HG03159 (cell line): ENCODE data around the gene TIMP4.

Source experiments
- ATAC-seq: cut with Tn5 transposase; IDR thresholded peaks from one replicate; pipeline ENCODE4 v1.9.1; 2021; ENCODE audit warnings: mild to moderate bottlenecking, moderate library complexity; ENCODE audit not compliant: unreplicated experiment

TIMP4 gene

DNA sequence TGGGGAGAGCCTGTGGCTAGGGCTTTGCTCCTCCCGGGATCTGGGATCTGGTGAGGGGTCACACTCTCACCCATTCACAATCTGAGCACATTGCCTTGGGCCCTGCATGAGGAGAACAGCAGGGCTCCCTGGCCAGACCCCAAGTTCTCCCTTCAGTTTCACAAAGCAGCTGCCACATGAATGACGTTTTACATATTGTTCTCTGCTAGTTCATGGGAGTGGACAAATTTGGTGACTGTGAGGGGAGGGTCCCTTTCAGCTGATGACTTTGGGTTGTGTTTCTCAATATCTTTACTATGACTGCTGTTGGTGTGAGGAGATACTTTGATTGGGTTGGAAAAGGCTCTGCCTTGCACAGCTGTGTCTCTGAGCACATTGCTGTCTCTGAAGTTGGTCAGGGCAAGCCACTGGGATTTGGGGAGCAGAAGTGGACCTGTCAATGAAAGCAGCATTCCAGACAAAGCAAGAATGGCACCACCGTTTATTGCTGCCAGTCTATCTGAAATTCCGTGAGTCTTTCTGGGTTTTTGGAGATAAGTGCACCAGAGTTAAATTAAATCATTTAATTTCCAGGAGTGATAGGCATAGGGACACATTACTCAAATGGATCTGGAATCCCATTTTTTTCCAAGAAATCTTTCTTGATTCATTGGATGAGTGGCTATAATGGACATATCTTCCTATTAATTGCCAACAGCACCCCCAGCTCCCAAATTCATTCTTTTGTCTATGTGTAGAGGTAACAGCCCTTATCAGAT lies 10.3 kb downstream of the TIMP4 start:
- ATAC-seq = no peak

DNA sequence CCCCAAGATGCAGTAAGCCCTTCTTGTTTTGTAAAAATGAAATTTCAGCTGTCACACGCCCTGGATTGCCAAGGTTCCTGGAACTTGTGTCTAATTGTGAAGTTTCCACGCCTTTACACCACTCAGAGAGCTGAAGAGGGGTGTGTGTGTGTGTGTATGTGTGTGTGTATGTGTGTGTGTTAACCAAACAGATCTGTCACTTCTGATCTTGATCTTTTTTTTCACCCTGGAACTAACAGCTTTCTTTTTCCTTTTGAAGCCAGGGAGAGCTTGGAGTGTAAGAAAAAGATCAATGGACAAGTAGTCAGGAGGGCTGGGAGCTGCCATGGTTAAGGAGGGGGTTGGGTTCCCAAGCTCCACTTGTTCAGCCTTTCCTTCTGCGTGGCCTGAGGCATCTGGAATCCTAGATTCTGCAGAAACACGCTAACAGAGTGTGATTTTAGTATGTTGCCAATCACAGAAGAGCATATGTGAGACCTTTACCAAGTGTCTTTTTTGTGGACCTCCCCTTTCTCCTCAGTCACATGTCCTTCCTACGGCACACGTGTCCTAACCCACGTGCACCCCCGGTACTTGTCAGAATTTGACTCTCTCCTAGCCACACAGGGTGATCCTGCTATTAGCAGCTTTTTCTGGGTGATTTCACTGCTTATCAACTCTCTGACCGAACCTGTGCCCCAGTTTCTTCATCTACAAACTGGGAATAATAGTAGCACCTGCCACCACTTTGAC lies 11.5 kb downstream of the TIMP4 start:
- ATAC-seq = no peak

GRCh38 chr3:12143949-12144504 lies 14.7 kb downstream of the TIMP4 start:
- no peak for ATAC-seq

DNA sequence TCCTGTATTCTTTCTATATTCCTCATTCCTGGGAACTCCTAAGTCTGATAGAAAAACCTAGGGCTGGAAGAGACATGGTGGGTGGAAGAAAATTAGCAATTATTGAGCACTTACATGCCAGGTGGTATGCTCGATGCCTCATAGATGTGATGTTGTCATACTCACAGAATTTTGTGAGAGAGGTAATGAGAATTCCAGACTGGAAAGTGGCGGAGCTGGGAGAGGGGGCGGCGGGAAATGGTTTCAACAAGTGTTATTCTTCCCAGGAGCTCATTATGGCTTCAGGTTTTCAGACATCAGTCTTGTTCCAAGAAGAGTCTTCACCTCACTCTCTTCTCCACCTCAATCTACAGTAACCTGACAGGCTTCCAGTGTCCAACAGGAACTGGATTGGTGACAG lies 16.2 kb downstream of the TIMP4 start:
- no peak for ATAC-seq

DNA sequence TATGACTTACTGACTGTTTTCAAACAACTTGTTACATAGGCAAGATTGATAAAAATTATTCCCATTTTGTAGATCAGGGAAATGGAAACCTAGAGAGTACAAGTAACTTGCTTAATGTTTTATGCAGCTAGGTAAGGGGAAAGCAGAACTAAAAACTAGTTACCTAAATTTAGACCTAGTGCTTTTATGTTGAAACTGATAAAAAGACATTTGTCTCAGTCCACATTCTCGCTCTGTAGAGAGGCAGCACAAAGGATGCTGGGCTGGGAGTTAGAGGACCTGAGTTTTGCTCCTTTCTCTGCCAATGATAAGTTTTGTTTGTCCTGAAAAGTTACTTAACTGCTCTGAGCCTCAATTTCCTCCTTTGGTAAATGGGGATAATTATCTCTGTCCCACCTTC lies 17.4 kb downstream of the TIMP4 start:
- peak; percentile 50 for ATAC-seq

DNA sequence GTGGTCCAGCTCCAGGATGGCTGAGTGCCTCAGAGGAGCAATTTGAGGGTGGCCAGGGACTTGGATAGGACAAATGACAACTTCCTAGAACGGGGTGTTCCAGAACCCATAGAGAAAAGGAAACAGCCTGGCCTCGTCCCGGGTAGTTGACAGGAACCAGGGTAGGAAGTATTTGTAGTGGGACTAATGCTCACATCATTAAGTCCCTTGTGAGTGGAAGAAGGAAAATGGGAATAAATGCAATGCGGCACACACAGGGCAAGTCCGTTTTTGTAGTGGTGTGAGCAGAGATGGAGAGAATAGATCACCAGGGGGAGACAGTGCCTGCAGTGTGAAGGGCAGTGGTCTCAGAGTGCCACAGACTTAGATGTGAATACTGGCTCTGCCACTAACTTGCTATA lies 19.6 kb downstream of the TIMP4 start:
- ATAC-seq = no peak

- no peak for ATAC-seq
Measured at GRCh38 chr3:12138044-12138443, 20.7 kb downstream of the TIMP4 start.

- ATAC-seq = no peak
Measured at GRCh38 chr3:12136371-12136770, 22.3 kb downstream of the TIMP4 start.

DNA sequence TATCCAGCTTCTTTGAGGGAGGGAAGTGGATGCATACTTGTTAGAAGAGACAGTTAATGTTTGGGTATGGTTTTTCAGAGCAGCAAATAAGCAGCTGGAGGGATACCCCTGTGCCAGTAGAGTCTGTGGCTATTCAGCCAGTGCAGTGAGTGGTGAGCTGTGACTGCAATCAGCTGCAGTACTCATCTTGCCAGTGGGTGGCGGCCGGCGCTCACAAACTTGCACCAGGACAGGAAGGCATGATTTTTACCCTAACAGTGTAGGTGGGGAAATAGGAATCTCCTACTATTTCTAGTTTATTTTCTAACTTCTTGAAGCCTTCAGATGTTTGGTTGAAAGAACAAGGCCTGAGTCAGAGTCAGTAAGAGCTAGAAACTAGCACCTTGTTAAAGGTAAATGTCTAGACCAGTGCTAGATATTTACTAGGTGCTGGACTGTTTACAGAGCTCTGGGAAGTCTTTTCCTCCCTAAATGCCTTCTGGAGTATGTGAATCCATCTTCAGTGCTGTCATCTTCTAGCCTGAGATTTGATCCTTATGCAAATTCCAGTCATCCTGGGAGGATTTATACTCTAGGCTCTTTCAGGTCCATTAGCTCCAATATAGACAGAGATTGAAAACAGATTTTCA lies 23.6 kb downstream of the TIMP4 start:
- ATAC-seq = peak; percentile 89

- ATAC-seq = no peak
Measured at GRCh38 chr3:12132881-12133280, 25.8 kb downstream of the TIMP4 start.

GRCh38 chr3:12131351-12132090 lies 27.2 kb downstream of the TIMP4 start:
- ATAC-seq = no peak

DNA sequence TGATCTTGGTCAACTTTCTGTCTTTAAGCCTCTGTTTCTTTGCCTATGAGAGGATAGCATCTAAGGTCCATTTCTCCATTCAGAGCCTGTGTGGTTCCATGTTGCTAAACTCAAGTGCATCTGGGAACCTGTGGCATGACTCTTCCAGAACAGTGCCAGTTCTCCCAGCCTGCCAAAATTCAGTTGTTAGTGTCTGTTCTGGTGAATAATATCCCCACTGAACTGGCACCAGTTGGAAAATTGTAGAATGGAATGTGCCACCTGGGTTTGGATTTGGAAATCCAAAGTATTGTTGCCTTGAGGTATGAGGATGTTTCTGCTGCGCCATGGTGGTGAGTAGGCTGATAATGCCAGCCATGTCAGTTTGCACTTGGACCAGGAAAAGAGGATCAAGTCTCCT lies 31.3 kb downstream of the TIMP4 start:
- ATAC-seq = no peak

DNA sequence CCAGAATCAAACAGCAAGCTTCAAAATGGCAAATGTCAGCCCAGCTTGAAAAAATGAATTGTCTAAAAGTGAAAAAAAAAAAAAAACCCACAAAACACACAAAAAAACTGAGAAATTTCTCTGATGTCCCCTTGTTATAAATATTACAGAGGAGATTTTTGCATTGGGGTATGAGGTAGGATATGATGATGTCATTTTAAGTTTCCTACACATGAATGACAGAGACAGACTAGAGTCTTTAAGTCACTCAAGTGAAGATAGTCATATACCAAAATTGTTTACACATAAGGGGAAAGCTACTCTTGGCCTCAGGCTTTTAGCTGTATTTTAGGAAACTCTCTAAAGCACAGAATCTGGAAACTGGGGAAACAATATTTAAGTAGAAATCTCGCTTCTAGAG lies 32.9 kb downstream of the TIMP4 start:
- ATAC-seq = no peak

DNA sequence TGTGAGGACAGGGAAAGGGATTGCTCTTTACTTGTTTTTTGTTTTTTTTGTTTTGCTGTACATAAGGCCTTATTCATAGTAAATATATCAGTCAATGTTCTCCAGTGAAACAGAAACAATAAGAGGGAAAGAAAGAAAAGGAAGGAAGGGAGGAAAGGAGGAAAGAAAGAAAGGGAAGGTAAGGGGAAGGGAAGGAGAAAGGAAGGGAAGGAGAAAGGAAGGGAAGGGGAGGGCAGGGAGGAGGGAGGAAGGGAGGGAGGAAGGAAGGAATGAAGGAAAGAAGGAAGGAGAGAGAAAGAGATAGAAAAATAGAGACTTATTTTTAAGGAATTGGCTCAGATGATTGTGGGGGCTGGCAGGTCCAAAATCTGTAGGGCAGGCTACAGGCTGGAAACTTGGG lies 37.2 kb downstream of the TIMP4 start:
- no peak for ATAC-seq

DNA sequence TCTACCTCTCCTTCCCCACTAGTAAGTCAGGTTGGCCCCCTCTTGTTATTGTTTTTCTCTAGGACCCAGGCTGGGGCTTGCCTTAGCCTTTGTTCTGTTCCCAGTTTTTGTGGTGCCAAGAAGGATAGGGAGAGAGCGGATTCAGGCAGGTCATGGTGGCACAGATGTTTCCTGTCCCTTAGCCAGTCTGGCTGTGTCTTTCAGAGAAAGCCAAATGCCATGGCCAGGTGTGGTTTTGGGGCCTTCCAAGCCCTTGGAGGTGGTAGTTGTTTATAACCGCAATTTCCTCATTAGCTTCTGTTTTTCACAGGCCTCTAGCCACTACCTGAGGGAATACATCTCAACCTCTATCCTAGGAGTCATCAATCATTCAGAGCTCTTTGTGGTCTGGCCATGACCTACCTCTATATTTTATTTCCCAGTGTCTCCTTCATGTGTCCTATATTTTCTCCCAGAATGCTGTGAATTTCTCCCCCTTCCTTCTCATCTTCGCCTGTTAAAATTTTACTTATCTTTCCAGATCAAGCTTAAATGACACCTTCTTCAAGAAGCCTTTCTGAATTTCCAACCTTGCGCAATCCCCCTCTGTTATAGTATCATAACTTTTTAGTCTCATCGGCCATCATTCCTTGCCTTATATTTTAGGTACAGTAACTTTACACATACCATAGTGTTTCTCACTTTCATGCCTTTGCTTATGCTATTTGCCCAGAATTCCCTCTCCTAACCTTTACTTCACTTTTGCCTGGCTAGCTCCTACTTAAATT lies 38.2 kb downstream of the TIMP4 start:
- ATAC-seq = no peak

GRCh38 chr3:12117473-12117872 lies 41.2 kb downstream of the TIMP4 start:
- ATAC-seq = no peak

DNA sequence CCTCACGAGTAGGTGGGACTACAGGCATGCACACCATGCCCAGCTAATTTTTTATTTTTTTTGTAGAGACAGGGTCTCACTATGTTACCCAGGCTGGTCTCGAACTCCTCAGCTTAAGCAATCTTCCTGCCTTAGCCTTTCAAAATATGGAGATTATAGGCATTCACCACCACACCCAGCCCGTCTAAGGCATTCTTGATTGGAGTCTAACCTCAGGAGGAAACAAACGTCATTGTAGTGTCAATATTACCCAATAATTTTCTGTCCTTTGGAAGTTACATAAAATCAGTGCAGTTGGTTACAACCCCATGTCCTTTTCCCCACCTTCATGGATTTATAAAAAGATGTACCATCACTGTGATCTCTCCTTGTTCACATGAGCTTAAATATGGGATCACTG lies 41.8 kb downstream of the TIMP4 start:
- ATAC-seq = no peak

- no peak for ATAC-seq
Measured at GRCh38 chr3:12115849-12116248, 42.9 kb downstream of the TIMP4 start.

DNA sequence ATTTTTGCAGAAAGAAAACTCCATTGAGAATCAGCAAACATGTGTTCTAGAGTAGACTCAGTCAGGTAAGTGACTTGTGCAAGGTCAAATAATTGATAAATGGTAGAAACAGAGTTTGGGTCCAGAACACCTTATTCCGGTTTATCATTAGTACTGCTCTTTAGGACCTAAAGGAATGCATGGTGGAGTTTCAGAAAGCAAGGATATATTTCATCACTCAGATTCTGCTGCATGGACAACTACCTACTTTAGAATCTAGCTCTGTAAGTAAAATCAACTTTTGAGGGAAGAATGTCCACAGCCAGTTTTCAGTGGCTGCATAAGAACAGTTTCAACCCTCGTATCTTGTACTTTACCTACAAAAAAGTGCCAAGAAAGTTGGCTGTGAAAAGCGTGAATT lies 43.6 kb downstream of the TIMP4 start:
- ATAC-seq = no peak

DNA sequence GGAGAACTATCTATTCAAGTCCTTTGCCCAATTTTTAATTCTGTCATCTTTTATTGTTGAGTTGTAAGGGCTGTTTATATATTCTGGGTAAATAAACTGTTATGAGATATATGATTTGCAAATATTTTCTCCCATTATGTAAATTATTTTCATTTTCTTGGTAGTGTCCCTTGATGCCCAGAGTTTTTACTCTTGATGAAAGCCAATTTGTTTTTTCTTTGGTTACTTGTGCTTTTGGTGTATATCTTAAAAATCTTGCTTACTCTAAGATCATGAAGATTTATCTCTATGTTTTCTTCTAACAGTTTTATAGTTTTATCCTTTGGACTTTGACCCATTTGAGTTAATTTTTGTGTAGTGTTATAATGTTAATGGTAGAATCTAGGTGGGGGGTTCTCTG lies 44.5 kb downstream of the TIMP4 start:
- ATAC-seq = no peak
